Measurements from ENCODE around the gene RNF207.

DNA sequence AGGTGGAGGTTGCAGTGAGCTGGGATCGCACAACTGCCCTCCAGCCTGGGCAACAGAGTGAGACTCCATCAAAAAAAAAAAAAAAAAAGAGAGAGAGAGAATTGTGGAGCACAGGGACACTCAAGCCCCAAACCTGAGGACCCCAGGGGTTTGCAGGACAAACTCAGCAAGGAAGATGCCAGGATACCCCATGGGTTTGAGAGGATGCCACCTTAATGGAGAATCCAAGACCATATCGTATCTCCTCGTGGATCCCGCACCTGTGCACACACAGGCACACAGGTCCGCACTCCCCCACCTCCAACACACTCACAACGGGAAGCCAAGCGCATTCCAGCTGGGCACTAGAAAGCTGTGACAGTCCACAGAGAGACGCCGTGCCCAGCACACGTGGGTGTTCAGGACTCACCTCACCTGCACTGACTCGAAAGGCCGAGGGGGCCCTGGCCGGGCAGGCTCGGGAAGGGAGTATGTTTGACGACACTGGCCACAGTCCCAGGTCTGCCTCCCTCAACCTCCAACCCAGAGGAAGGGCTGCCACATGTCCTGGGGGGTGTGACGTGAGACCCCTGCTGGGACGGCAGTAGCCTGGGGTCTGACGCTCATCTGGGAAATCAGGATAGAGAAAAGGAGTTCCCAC is 36.9 kb upstream of the RNF207 start:
- no peak for TF ChIP-seq GATA2 (IDR thresholded peaks at IDR 0.05; ENCODE audit: low read depth, low read length)
- TF ChIP-seq GATA3 (IDR thresholded peaks at IDR 0.05; ENCODE audit: low read depth, low read length), result no peak
